ENCODE results near the gene ATP5F1A. TPM values are rescaled to one million over a fixed set of nuclear protein-coding genes. Genes with fewer than 3 reads are reported as not detected.

The ATP5F1A gene
- total RNA-seq, 2 experiments from 2014 or later: 218 to 284 TPM

GRCh38 chr18:46035696-46036680 lies 62.1 kb downstream of the ATP5F1A start:
- TF ChIP-seq, protein P1, sequence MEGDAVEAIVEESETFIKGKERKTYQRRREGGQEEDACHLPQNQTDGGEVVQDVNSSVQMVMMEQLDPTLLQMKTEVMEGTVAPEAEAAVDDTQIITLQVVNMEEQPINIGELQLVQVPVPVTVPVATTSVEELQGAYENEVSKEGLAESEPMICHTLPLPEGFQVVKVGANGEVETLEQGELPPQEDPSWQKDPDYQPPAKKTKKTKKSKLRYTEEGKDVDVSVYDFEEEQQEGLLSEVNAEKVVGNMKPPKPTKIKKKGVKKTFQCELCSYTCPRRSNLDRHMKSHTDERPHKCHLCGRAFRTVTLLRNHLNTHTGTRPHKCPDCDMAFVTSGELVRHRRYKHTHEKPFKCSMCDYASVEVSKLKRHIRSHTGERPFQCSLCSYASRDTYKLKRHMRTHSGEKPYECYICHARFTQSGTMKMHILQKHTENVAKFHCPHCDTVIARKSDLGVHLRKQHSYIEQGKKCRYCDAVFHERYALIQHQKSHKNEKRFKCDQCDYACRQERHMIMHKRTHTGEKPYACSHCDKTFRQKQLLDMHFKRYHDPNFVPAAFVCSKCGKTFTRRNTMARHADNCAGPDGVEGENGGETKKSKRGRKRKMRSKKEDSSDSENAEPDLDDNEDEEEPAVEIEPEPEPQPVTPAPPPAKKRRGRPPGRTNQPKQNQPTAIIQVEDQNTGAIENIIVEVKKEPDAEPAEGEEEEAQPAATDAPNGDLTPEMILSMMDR (conservative IDR thresholded peaks at IDR 0.05; ENCODE audit: low read length): no peak
- TF ChIP-seq EZH2phosphoT487 (IDR thresholded peaks at IDR 0.05; ENCODE audit: borderline replicate concordance, low read depth, low read length): no peak
- no peaks in the 10 kb centered on the region for H3K9me3 ChIP-seq (ENCODE audit: low read length)
- BruUV-seq (replicated peaks): no TSS peak
- intact Hi-C loops (cut with micrococcal nuclease; ENCODE audit: unreplicated experiment): no loop called here
- H4K20me1 ChIP-seq (ENCODE audit: insufficient read depth, low read length): no peaks in the 10 kb centered on the region
- POLR2A ChIA-PET: no interaction called here
- H3K27ac ChIP-seq (ENCODE audit: low read depth, low read length, poor library complexity, severe bottlenecking): no peak overlapping the region
- no peaks in the 10 kb centered on the region for H3K36me3 ChIP-seq (ENCODE audit: insufficient read depth, low read length)
- H3K4me2 ChIP-seq (ENCODE audit: low read length): no peak overlapping the region
- no peaks in the 10 kb centered on the region for H3K9me2 ChIP-seq (ENCODE audit: insufficient read depth, low read length)
- no peak overlapping the region for H2AFZ ChIP-seq (ENCODE audit: low read length)
- H3K4me1 ChIP-seq (ENCODE audit: insufficient read depth, low read length, poor library complexity, severe bottlenecking): no peaks in the 10 kb centered on the region
- CTCF ChIA-PET (ENCODE audit: unreplicated experiment): no interaction called here
- no peaks in the 10 kb centered on the region for H3K79me2 ChIP-seq (ENCODE audit: insufficient read depth, low read depth, low read length)
- DNase-seq (ENCODE audit: low spot score): no peak
- H3K4me3 ChIP-seq (ENCODE audit: low read depth, low read length, poor library complexity, severe bottlenecking): no peak overlapping the region

DNA sequence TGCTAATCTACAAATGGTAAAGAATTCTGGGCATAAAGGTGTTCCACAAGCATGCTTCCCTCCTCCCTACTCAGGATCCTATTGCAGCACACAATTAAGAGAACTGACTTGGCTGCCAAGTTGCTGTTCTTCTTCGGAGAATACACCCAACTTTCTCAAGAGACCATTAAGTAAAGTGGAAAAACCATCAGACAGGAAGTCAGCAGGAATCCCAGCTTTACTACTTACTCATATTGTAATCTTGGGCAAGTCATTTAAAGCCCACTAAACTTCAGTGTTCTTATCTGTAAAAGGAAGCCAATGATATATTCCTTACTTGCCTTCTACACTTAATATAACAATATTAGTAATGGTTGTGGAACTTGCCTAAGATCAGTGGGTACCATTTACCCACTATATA lies 63.9 kb downstream of the ATP5F1A start:
- Histone ChIP-seq H3K9me3 (ENCODE audit: low read length) (no peaks in the 10 kb centered on the region), H3K4me2 (ENCODE audit: low read length) (no peak overlapping the region), H3K4me1 (ENCODE audit: insufficient read depth, low read length, poor library complexity, severe bottlenecking) (no peaks in the 10 kb centered on the region), H3K79me2 (ENCODE audit: insufficient read depth, low read depth, low read length) (no peaks in the 10 kb centered on the region), H2AFZ (ENCODE audit: low read length) (no peak overlapping the region), H3K9me2 (ENCODE audit: insufficient read depth, low read length) (no peaks in the 10 kb centered on the region), H3K36me3 (ENCODE audit: insufficient read depth, low read length) (no peaks in the 10 kb centered on the region), H3K27ac (ENCODE audit: low read depth, low read length, poor library complexity, severe bottlenecking) (no peak overlapping the region), H4K20me1 (ENCODE audit: insufficient read depth, low read length) (no peaks in the 10 kb centered on the region), H3K4me3 (ENCODE audit: low read depth, low read length, poor library complexity, severe bottlenecking) (no peak overlapping the region)
- ChIA-PET POLR2A (interaction anchor here (0.6 kb wide), 1 partner anchor 60 kb away, joined by 3 read pairs; no protein-coding TSS in a partner anchor), CTCF (ENCODE audit: unreplicated experiment) (no interaction called here)
- DNase-seq (ENCODE audit: low spot score): no peak
- intact Hi-C loops (cut with micrococcal nuclease; ENCODE audit: unreplicated experiment): no loop called here
- BruUV-seq (replicated peaks): no TSS peak
- TF ChIP-seq, protein P1 (conservative IDR thresholded peaks at IDR 0.05; ENCODE audit: low read length): no peak
- TF ChIP-seq EZH2phosphoT487 (IDR thresholded peaks at IDR 0.05; ENCODE audit: borderline replicate concordance, low read depth, low read length): no peak

DNA sequence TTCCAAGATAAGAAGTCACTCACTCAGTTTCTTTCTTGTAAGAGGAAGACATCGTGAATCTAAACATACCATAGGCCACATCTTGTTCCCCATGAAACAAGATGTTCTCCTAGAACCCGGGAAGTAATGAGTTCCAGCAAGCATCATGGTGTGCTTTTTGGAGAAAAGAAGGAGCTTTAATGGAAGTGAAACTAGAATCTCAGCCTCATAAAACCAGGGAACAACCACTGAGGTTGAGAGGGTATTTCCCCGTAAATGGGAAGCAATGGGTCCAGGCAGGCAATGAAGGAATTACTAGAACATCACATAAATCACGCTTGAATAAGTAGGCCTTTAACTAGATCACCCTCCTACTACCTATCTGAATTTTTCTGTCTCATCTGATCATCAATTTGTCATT lies 66.4 kb downstream of the ATP5F1A start:
- intact Hi-C loops (cut with micrococcal nuclease; ENCODE audit: unreplicated experiment): no loop called here
- CTCF ChIA-PET (ENCODE audit: unreplicated experiment): no interaction called here
- Histone ChIP-seq H3K4me3 (ENCODE audit: low read depth, low read length, poor library complexity, severe bottlenecking) (no peak overlapping the region), H3K9me2 (ENCODE audit: insufficient read depth, low read length) (no peaks in the 10 kb centered on the region), H2AFZ (ENCODE audit: low read length) (no peak overlapping the region), H3K36me3 (ENCODE audit: insufficient read depth, low read length) (no peaks in the 10 kb centered on the region), H3K9me3 (ENCODE audit: low read length) (no peaks in the 10 kb centered on the region), H3K79me2 (ENCODE audit: insufficient read depth, low read depth, low read length) (no peaks in the 10 kb centered on the region), H3K27ac (ENCODE audit: low read depth, low read length, poor library complexity, severe bottlenecking) (no peak overlapping the region), H3K4me2 (ENCODE audit: low read length) (no peak overlapping the region), H4K20me1 (ENCODE audit: insufficient read depth, low read length) (no peaks in the 10 kb centered on the region), H3K4me1 (ENCODE audit: insufficient read depth, low read length, poor library complexity, severe bottlenecking) (no peaks in the 10 kb centered on the region)
- TF ChIP-seq, protein P1 (conservative IDR thresholded peaks at IDR 0.05; ENCODE audit: low read length): no peak
- TF ChIP-seq EZH2phosphoT487 (IDR thresholded peaks at IDR 0.05; ENCODE audit: borderline replicate concordance, low read depth, low read length): no peak
- POLR2A ChIA-PET: no interaction called here
- DNase-seq (ENCODE audit: low spot score): no peak
- no TSS peak for BruUV-seq (replicated peaks)

Data from OCI-LY7 (cell line).